ENCODE results near the gene MRPS7.

MRPS7 gene

GRCh38 chr17:75232786-75233185 lies 28.9 kb upstream of the MRPS7 start:
- Histone ChIP-seq H3K36me3 (ENCODE audit: insufficient read depth, low read length) (peaks cover 92% of the 10 kb centered on the region), H2AFZ (ENCODE audit: low read length) (no peak overlapping the region), H3K9me3 (ENCODE audit: low read length) (no peaks in the 10 kb centered on the region), H3K27ac (ENCODE audit: low read depth, low read length, poor library complexity, severe bottlenecking) (no peak overlapping the region), H3K9ac (ENCODE audit: low read length) (no peak overlapping the region), H3K27me3 (ENCODE audit: insufficient read depth, low read length) (no peaks in the 10 kb centered on the region), H3K9me2 (ENCODE audit: low read depth, low read length) (no peaks in the 10 kb centered on the region), H3F3A (ENCODE audit: insufficient read depth, low read length) (0 out of 2 replicates have a peak, but pooled peaks cover 3% of the 10 kb centered on the region), H3K4me1 (ENCODE audit: insufficient read depth, low read length, severe bottlenecking) (no peaks in the 10 kb centered on the region), H4K20me1 (ENCODE audit: insufficient read depth, low read length) (no peaks in the 10 kb centered on the region), H3K4me3 (ENCODE audit: low read depth, low read length, poor library complexity, severe bottlenecking) (no peak overlapping the region), H3K79me2 (ENCODE audit: insufficient read depth, low read length) (no peaks in the 10 kb centered on the region), H3K4me2 (ENCODE audit: low read length) (no peak overlapping the region)
- TF ChIP-seq EZH2 (IDR thresholded peaks at IDR 0.05; ENCODE audit: borderline replicate concordance, low read length) (no peak), CTCF (IDR thresholded peaks at IDR 0.05; ENCODE audit: low read length) (no peak)

GRCh38 chr17:75237100-75238014 lies 24.3 kb upstream of the MRPS7 start:
- Histone ChIP-seq H3K9ac (ENCODE audit: low read length) (no peak overlapping the region), H3K79me2 (ENCODE audit: insufficient read depth, low read length) (no peaks in the 10 kb centered on the region), H3K36me3 (ENCODE audit: insufficient read depth, low read length) (peaks cover 90% of the 10 kb centered on the region), H4K20me1 (ENCODE audit: insufficient read depth, low read length) (no peaks in the 10 kb centered on the region), H3F3A (ENCODE audit: insufficient read depth, low read length) (0 out of 2 replicates have a peak, but pooled peaks cover 3% of the 10 kb centered on the region), H3K4me2 (ENCODE audit: low read length) (no peak overlapping the region), H3K4me1 (ENCODE audit: insufficient read depth, low read length, severe bottlenecking) (peaks cover 11% of the 10 kb centered on the region), H3K9me3 (ENCODE audit: low read length) (no peaks in the 10 kb centered on the region), H3K27me3 (ENCODE audit: insufficient read depth, low read length) (no peaks in the 10 kb centered on the region), H2AFZ (ENCODE audit: low read length) (no peak overlapping the region), H3K9me2 (ENCODE audit: low read depth, low read length) (no peaks in the 10 kb centered on the region), H3K4me3 (ENCODE audit: low read depth, low read length, poor library complexity, severe bottlenecking) (no peak overlapping the region), H3K27ac (ENCODE audit: low read depth, low read length, poor library complexity, severe bottlenecking) (no peak overlapping the region)
- TF ChIP-seq CTCF (IDR thresholded peaks at IDR 0.05; ENCODE audit: low read length) (no peak), EZH2 (IDR thresholded peaks at IDR 0.05; ENCODE audit: borderline replicate concordance, low read length) (no peak)

GRCh38 chr17:75238020-75238580 lies 23.6 kb upstream of the MRPS7 start:
- no peaks in the 10 kb centered on the region for H3K9me2 ChIP-seq (ENCODE audit: low read depth, low read length)
- H3K4me2 ChIP-seq (ENCODE audit: low read length), result no peak overlapping the region
- no peaks in the 10 kb centered on the region for H3K27me3 ChIP-seq (ENCODE audit: insufficient read depth, low read length)
- peaks cover 86% of the 10 kb centered on the region for H3K36me3 ChIP-seq (ENCODE audit: insufficient read depth, low read length)
- no peaks in the 10 kb centered on the region for H4K20me1 ChIP-seq (ENCODE audit: insufficient read depth, low read length)
- no peak overlapping the region for H3K27ac ChIP-seq (ENCODE audit: low read depth, low read length, poor library complexity, severe bottlenecking)
- no peaks in the 10 kb centered on the region for H3K9me3 ChIP-seq (ENCODE audit: low read length)
- peaks cover 18% of the 10 kb centered on the region for H3K4me1 ChIP-seq (ENCODE audit: insufficient read depth, low read length, severe bottlenecking)
- H2AFZ ChIP-seq (ENCODE audit: low read length), result no peak overlapping the region
- H3F3A ChIP-seq (ENCODE audit: insufficient read depth, low read length), result 0 out of 2 replicates have a peak, but pooled peaks cover 3% of the 10 kb centered on the region
- TF ChIP-seq EZH2 (IDR thresholded peaks at IDR 0.05; ENCODE audit: borderline replicate concordance, low read length), result no peak
- no peak for TF ChIP-seq CTCF (IDR thresholded peaks at IDR 0.05; ENCODE audit: low read length)
- H3K9ac ChIP-seq (ENCODE audit: low read length), result no peak overlapping the region
- no peak overlapping the region for H3K4me3 ChIP-seq (ENCODE audit: low read depth, low read length, poor library complexity, severe bottlenecking)
- no peaks in the 10 kb centered on the region for H3K79me2 ChIP-seq (ENCODE audit: insufficient read depth, low read length)

All from OCI-LY1 (cell line).